ENCODE data around the gene LRBA. TPM values are rescaled to one million over a fixed set of nuclear protein-coding genes. Genes with fewer than 3 reads are reported as not detected.

The LRBA gene
- total and polyA plus RNA-seq, 3 donors from 2014 or later = 24.6 to 61.1 (median 60.8) TPM

- WGBS, 2 donors = 95 to 96% methylated on average over 4 of the region's 4 CpGs
- H3K27ac ChIP-seq = no peak overlapping the region
- H3K4me3 ChIP-seq = no peak overlapping the region
- H3K27me3 ChIP-seq = no peaks in the 10 kb centered on the region
- H3K4me1 ChIP-seq = no peaks in the 10 kb centered on the region
- no peak for DNase-seq
- intact Hi-C loops (cut with DNase I; ENCODE audit: low total_unique reads) = loop anchor here (10.0 kb wide), 1 partner anchor 243 kb away; no protein-coding TSS in a partner anchor
- TF ChIP-seq, protein P1, sequence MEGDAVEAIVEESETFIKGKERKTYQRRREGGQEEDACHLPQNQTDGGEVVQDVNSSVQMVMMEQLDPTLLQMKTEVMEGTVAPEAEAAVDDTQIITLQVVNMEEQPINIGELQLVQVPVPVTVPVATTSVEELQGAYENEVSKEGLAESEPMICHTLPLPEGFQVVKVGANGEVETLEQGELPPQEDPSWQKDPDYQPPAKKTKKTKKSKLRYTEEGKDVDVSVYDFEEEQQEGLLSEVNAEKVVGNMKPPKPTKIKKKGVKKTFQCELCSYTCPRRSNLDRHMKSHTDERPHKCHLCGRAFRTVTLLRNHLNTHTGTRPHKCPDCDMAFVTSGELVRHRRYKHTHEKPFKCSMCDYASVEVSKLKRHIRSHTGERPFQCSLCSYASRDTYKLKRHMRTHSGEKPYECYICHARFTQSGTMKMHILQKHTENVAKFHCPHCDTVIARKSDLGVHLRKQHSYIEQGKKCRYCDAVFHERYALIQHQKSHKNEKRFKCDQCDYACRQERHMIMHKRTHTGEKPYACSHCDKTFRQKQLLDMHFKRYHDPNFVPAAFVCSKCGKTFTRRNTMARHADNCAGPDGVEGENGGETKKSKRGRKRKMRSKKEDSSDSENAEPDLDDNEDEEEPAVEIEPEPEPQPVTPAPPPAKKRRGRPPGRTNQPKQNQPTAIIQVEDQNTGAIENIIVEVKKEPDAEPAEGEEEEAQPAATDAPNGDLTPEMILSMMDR (IDR thresholded peaks at IDR 0.05) = no peak
- TF ChIP-seq POLR2A (IDR thresholded peaks at IDR 0.05) = no peak
- H3K36me3 ChIP-seq (ENCODE audit: low read depth, missing control alignments) = no peaks in the 10 kb centered on the region
- no peaks in the 10 kb centered on the region for H3K9me3 ChIP-seq
Measured at GRCh38 chr4:150248181-150248580, 766.9 kb downstream of the LRBA start.

DNA sequence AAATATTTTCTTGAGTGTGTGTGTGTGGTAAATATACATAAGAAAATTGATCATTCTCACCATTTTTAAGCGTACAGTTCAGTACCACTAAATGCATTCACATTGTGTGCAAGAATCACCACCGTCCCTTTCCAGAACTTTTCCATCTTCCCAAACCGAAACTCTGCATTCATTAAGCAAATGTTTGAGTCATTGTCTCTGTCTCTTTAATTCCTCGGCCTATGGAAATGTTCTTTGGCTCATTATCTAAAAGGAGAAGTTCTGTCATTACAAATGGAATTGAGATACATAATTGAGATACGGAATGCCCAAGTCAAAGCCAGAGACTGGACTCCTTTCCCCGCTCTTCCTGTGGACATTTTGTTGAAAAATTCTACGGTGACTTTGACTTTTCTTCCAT, 767.9 kb downstream of the LRBA start:
- Histone ChIP-seq H3K4me3 (no peak overlapping the region), H3K36me3 (ENCODE audit: low read depth, missing control alignments) (no peaks in the 10 kb centered on the region), H3K27me3 (no peaks in the 10 kb centered on the region), H3K27ac (no peak overlapping the region), H3K9me3 (no peaks in the 10 kb centered on the region), H3K4me1 (no peaks in the 10 kb centered on the region)
- no peak for DNase-seq
- WGBS, 2 donors = 93 to 95% methylated on average over 7 of the region's 7 CpGs
- no peak for TF ChIP-seq POLR2A (IDR thresholded peaks at IDR 0.05)
- TF ChIP-seq, protein P1 (IDR thresholded peaks at IDR 0.05) = no peak
- intact Hi-C loops (cut with DNase I; ENCODE audit: low total_unique reads) = loop anchor here (10.0 kb wide), 1 partner anchor 242 kb away; no protein-coding TSS in a partner anchor

- H3K36me3 ChIP-seq (ENCODE audit: low read depth, missing control alignments) = no peaks in the 10 kb centered on the region
- TF ChIP-seq, protein P1 (IDR thresholded peaks at IDR 0.05) = no peak
- no peak for TF ChIP-seq POLR2A (IDR thresholded peaks at IDR 0.05)
Measured at GRCh38 chr4:150244600-150244999, 770.5 kb downstream of the LRBA start.

GRCh38 chr4:150243932-150244331, 771.2 kb downstream of the LRBA start:
- no peak overlapping the region for H3K27ac ChIP-seq
- TF ChIP-seq, protein P1 (IDR thresholded peaks at IDR 0.05) = no peak
- TF ChIP-seq POLR2A (IDR thresholded peaks at IDR 0.05) = no peak
- no peaks in the 10 kb centered on the region for H3K9me3 ChIP-seq
- DNase-seq = no peak
- no peak overlapping the region for H3K4me3 ChIP-seq
- 87 to 95% methylated on average over 2 of the region's 2 CpGs for WGBS, 2 donors
- H3K4me1 ChIP-seq = no peaks in the 10 kb centered on the region
- H3K36me3 ChIP-seq (ENCODE audit: low read depth, missing control alignments) = no peaks in the 10 kb centered on the region
- no peaks in the 10 kb centered on the region for H3K27me3 ChIP-seq
- intact Hi-C loops (cut with DNase I; ENCODE audit: low total_unique reads) = loop anchor here (10.0 kb wide), 1 partner anchor 239 kb away; no protein-coding TSS in a partner anchor

More at GRCh38 chr4:150244600-150244999, 770.5 kb downstream of the LRBA start:
- no peak overlapping the region for H3K27ac ChIP-seq
- intact Hi-C loops (cut with DNase I; ENCODE audit: low total_unique reads) = loop anchor here (10.0 kb wide), 1 partner anchor 240 kb away; no protein-coding TSS in a partner anchor
- no peaks in the 10 kb centered on the region for H3K4me1 ChIP-seq
- no peaks in the 10 kb centered on the region for H3K9me3 ChIP-seq
- DNase-seq = no peak
- whole genome bisulfite sequencing, 2 donors = 70 to 80% methylated on average over 3 of the region's 3 CpGs
- no peaks in the 10 kb centered on the region for H3K27me3 ChIP-seq
- H3K4me3 ChIP-seq = no peak overlapping the region

Measured in testis (tissue), 3 donors.